Kidney capillary endothelial cell (primary cell): ENCODE results near the gene ABHD12B.
"Not testable (repeated sequence)": the region's sequence is repeated elsewhere in the genome, so short reads cannot be mapped to it uniquely, and the experiment has no call there.

Experiments used
- DNase-seq: peaks from one replicate; pipeline ENCODE4 v3.0.0-alpha.2; 2018; ENCODE audit warnings: low spot score

The ABHD12B gene

GRCh38 chr14:50936882-50937281 is 65.0 kb downstream of the ABHD12B start:
- no peak for DNase-seq

- no peak for DNase-seq
Observed at GRCh38 chr14:50937325-50937724, 65.5 kb downstream of the ABHD12B start.

GRCh38 chr14:50937800-50938199 is 65.9 kb downstream of the ABHD12B start:
- no peak for DNase-seq

GRCh38 chr14:50941151-50941550 is 69.3 kb downstream of the ABHD12B start:
- DNase-seq = no peak

- DNase-seq = not testable (repeated sequence)
Observed at GRCh38 chr14:50941638-50942037, 69.8 kb downstream of the ABHD12B start.

GRCh38 chr14:50943261-50943942 is 71.5 kb downstream of the ABHD12B start:
- peak; percentile 33 for DNase-seq

GRCh38 chr14:50943943-50944646 is 72.2 kb downstream of the ABHD12B start, which contains the start of gene PYGL:
Gene PYGL (minus strand): TSS chr14:50944483. CDS start chr14:50944403, 80 bp downstream.
- peak; percentile 55 for DNase-seq

- DNase-seq = no peak
Observed at GRCh38 chr14:50944647-50945413, 73.0 kb downstream of the ABHD12B start.

- DNase-seq = no peak
Observed at GRCh38 chr14:50946234-50946935, 74.5 kb downstream of the ABHD12B start.

GRCh38 chr14:50947446-50947845 is 75.6 kb downstream of the ABHD12B start:
- DNase-seq = no peak

GRCh38 chr14:50948205-50948604 is 76.4 kb downstream of the ABHD12B start:
- no peak for DNase-seq

- no peak for DNase-seq
Observed at GRCh38 chr14:50951032-50951431, 79.2 kb downstream of the ABHD12B start.

- no peak for DNase-seq
Observed at GRCh38 chr14:50953502-50953901, 81.6 kb downstream of the ABHD12B start.
